Fibroblast of pulmonary artery (primary cell): ENCODE measurements around the gene MINDY3.

Experiments
- DNase-seq: peaks from one replicate; pipeline ENCODE4 v3.0.0-alpha.2; 2010; ENCODE audit warnings: low read depth
- H3K4me3 ChIP-seq: replicated peaks from 2 replicates; pipeline ENCODE4 v1.5.1; 2011; ENCODE audit warnings: low read depth, mild to moderate bottlenecking, control low read depth, low read length, moderate library complexity
- TF ChIP-seq, protein P1 (sequence below): IDR thresholded peaks from 2 replicates; pipeline ENCODE4 v1.5.1; 2011; ENCODE audit warnings: mild to moderate bottlenecking, control low read depth, low read length, inconsistent platforms; ENCODE audit errors: missing control alignments

The MINDY3 gene

DNA sequence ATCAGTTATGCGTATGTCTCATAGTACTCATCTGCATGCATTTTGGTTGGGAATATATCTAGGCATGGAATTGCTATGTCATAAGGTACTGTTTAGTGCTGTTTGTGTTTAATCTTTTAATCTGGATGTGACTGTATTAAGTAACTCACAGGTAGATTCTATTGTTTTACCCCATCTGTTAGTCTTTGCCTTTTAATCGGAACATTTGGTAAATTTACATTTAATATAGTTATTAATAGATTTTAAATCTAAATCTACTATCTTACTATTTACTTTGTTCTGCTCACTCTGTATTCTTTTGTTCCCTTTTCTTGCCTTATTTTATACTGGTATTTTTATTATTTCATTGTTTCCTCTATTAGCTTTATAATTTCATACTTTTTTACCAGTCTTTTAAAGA, 130.0 kb downstream of the MINDY3 start:
- TF ChIP-seq, protein P1, sequence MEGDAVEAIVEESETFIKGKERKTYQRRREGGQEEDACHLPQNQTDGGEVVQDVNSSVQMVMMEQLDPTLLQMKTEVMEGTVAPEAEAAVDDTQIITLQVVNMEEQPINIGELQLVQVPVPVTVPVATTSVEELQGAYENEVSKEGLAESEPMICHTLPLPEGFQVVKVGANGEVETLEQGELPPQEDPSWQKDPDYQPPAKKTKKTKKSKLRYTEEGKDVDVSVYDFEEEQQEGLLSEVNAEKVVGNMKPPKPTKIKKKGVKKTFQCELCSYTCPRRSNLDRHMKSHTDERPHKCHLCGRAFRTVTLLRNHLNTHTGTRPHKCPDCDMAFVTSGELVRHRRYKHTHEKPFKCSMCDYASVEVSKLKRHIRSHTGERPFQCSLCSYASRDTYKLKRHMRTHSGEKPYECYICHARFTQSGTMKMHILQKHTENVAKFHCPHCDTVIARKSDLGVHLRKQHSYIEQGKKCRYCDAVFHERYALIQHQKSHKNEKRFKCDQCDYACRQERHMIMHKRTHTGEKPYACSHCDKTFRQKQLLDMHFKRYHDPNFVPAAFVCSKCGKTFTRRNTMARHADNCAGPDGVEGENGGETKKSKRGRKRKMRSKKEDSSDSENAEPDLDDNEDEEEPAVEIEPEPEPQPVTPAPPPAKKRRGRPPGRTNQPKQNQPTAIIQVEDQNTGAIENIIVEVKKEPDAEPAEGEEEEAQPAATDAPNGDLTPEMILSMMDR = no peak
- DNase-seq = no peak
- H3K4me3 ChIP-seq = no peak overlapping the region

DNA sequence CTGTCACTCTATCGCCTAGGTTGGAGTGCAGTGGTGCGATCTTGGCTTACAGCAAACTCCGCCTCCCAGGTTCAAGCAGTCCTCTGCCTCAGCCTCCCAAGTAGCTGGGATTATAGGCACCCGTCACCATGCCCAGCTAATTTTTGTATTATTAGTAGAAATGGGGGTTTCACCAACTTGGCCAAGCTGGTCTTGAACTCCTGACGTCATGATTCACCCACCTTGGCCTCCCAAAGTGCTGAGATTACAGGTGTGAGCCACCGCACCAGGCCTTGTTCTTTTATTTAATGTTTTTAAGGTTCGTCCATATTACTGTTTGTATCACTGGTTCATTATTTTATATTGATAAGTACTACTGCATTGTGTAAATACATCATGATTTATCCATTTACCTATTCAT, 130.4 kb downstream of the MINDY3 start:
- TF ChIP-seq, protein P1 = no peak

More for the DNA sequence above, 130.4 kb downstream of the MINDY3 start:
- no peak overlapping the region for H3K4me3 ChIP-seq
- no peak for DNase-seq
